Measurements from ENCODE around the gene LONP2. TPM values are rescaled to one million over a fixed set of nuclear protein-coding genes. Genes with fewer than 3 reads are reported as not detected.
"Not testable (repeated sequence)": the region's sequence is repeated elsewhere in the genome, so short reads cannot be mapped to it uniquely, and the experiment has no call there.

LONP2 gene
- total RNA-seq, 1 donor from 2014 or later = 58.6 TPM

DNA sequence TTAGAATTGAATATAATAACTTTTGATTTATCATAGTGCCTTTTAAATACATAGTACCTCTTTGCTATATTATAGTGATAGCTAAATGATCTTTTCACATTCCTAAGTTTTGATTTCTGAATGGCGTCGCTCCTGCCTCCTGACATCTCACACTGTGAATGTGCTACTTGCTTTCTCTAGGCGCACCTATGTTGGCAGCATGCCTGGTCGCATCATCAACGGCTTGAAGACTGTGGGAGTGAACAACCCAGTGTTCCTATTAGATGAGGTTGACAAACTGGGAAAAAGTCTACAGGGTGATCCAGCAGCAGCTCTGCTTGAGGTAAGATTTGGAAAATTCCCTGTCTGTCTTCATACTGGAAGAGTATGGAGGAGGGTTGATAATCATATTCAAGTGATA, 33.1 kb downstream of the LONP2 start:
- intact Hi-C loops (cut with DNase I) = no loop called here
- no peak for DNase-seq
- no peak for ATAC-seq (ENCODE audit: poor library complexity)

DNA sequence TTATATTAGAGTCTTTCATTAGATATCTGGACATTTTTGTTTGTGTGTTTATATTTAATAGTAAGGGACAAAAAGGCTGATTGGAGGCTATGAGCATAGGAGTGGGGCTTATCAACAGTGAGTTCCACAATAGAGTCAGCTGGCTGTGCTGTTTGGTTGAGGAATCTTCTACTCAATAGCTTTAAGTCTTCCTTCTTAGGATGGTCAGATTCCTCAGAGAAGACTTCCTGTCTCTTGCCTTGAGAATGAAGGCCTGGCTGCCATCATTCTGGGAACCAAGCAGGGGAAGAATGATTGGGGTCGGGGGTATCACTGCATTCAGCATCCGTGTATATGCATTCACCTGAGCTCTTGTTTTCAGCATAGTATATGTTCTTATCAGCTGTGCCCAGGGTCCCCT, 35.1 kb downstream of the LONP2 start:
- intact Hi-C loops (cut with DNase I) = no loop called here

DNA sequence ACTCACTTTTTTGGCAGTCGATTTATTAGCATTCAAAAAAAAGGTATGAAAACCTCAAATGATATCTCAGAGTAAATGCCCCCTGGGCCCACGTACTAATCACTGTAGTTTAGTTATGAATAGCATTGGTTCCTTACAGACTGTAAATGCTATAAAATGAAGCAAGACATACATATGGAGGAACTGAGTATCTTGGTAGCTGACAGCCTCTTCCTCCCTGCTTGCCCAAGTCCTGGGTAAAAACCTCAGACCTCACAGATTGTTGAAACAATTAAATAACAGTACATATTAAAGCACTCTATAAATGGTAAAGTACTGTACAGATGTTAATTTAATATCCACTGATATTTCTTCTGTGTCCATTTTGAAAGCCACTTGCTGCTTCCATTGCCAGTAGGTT, 36.4 kb downstream of the LONP2 start:
- ATAC-seq (ENCODE audit: poor library complexity) (no peak), DNase-seq (no peak)
- intact Hi-C loops (cut with DNase I) = no loop called here

More for the DNA sequence above, 35.1 kb downstream of the LONP2 start:
- ATAC-seq (ENCODE audit: poor library complexity) (no peak), DNase-seq (no peak)

DNA sequence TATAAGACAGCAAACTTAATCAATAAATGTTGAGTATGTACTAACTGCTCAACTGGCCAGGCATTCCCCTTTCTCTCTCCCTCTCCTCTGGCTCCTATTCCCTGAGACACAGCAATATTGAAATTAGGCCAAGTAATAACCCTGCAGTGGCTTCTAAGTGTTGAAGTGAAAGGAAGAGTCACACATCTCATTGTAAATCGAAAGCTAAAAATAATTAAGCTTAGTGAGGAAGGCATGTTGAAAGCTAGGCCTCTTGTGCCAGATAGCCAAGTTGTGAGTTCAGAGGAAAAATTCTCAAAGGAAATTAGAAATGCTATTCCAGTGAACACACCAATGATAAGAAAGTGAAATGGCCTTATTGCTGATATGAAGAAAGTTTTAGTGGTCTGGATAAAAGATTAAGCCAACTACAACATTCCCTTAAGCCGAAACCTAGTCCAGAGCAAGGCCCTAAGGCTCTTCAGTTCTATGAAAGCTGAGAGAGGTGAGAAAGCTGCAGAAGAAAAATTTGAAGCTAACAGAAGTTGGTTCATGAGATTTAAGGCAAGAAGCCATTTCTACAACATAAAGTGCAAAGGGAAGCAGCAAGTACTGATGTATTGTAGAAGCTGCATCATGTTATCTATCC, 38.6 kb downstream of the LONP2 start:
- ATAC-seq (ENCODE audit: poor library complexity) = peak; percentile 85
- no peak for DNase-seq

DNA sequence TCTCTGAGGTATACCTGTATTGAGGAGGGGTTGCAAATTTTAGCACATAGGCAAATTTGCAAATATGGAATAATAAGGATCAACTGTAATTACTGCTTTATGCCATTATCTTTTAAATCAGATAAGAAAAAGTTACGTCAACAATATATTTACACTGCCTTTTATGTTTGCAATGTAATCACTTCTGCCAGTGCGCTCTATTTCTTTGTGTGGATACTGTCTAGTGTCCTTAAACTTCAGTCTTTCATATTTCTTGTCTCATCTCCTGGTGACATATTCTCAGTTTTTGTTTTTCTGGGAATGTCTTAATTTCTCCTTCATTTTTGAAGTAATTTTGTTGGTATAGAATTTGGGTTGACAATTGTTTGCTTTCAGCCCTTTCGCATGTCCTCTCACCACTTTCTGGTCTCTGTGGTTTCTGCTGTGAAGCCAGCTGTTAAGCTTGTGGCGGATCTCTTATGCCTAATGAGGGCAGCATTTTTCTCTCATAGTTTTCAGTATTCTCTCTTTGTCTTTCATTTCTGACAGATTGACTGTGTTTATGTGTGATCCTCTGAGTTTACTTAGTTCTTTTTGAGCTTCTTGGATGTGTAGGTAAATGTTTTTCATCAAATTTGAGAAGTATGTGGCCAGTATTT, 40.8 kb downstream of the LONP2 start:
- intact Hi-C loops (cut with DNase I) = no loop called here
- DNase-seq (no peak), ATAC-seq (ENCODE audit: poor library complexity) (no peak)

More for the DNA sequence above, 38.6 kb downstream of the LONP2 start:
- intact Hi-C loops (cut with DNase I) = no loop called here

DNA sequence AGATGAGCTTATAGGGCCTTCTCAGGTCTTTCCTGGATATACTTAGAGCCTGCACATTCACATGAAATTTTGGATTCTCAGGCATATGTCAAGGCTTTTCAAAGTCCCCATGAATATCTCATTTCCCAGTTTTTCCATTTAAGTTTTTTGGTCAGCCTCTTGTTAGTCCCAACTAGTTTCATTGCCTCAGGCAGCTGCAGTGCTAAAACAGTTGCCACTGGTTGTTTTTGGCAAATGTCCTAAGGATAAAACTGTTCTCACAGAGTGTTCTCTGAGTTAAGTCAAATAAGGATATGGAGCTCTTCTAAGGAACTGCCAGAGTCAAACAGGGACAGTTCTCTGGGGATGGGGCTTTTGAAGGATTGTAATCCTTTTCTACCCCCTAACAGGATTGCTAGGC, 43.1 kb downstream of the LONP2 start:
- no peak for DNase-seq
- no peak for ATAC-seq (ENCODE audit: poor library complexity)
- intact Hi-C loops (cut with DNase I) = no loop called here

DNA sequence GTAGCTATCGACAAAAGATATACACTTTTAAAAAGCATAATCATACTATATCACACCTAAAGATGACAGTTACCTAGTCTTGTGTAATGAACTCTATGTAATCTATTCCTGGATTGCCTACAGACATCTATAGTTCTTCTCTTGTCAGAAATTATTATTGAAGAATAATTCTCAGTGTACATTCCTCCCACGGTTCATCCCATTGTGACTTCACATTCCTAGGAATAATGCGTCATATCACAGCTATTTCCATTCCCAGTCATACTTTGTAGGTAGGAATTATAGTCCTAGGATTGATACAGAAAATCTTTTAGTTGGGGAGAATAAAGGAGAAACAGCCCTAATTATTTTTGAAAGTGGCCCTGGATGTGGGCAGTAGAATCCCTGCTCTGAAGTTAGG, 47.2 kb downstream of the LONP2 start:
- ATAC-seq (ENCODE audit: poor library complexity) (no peak), DNase-seq (no peak)
- intact Hi-C loops (cut with DNase I) = no loop called here

DNA sequence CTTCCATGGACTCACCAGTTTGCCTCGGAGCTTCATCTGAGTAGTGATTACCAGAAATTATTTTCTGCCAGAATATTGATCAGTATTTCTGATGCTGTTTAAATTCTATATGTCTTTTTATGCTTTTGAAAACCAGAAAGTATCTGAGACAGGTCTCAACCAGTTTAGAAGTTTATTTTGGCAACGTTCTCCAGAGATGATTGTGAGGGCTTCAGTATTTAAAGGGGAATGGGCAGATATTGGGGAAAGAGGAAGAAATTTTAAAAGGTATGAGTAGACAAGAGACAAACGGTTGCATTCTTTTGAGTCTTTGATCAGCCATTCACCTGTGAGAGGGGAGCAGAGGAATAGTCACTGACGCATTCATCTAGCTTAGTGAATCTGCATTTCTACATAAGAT, 47.7 kb downstream of the LONP2 start:
- ATAC-seq (ENCODE audit: poor library complexity) (no peak), DNase-seq (no peak)
- intact Hi-C loops (cut with DNase I) = no loop called here

DNA sequence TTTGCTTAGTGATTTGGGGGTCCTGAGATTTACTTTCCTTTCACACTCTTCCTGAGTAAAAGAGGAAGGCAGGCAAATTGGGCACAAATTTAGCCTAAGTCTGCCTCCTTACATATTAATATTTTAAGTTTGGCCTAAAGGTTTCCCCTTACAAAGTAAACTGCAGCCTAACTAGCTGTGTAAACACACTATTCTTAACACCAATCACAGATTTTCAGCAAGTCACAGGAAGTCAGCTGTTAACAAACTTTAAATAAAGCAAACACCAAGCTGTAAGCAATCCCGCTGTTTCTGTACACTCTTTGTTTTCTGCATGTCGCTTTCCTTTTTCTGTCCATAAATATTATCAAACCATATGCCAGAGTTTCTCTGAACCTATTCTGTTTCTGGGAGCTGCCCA, 48.4 kb downstream of the LONP2 start:
- intact Hi-C loops (cut with DNase I) = no loop called here
- DNase-seq = no peak
- ATAC-seq (ENCODE audit: poor library complexity) = no peak

DNA sequence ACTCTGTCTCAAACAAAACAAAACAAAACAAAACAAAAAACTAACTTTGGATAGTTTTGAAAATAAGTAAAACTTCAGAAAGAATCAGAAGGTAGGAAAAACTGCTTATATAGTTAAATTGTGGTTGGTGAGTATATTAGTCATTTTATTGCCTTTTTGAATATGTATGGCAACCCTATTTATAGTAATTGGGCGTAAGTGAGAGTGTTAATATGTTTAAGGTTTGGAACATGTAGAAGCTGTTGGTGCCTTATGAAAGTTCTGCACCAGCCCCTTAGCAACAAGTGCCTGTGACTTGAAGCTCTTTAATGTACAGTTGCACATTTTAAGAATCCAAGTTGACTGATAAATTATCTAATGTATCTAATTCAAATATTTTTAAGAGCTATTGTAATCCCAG, 50.6 kb downstream of the LONP2 start:
- ATAC-seq (ENCODE audit: poor library complexity) (no peak), DNase-seq (no peak)
- intact Hi-C loops (cut with DNase I) = no loop called here

DNA sequence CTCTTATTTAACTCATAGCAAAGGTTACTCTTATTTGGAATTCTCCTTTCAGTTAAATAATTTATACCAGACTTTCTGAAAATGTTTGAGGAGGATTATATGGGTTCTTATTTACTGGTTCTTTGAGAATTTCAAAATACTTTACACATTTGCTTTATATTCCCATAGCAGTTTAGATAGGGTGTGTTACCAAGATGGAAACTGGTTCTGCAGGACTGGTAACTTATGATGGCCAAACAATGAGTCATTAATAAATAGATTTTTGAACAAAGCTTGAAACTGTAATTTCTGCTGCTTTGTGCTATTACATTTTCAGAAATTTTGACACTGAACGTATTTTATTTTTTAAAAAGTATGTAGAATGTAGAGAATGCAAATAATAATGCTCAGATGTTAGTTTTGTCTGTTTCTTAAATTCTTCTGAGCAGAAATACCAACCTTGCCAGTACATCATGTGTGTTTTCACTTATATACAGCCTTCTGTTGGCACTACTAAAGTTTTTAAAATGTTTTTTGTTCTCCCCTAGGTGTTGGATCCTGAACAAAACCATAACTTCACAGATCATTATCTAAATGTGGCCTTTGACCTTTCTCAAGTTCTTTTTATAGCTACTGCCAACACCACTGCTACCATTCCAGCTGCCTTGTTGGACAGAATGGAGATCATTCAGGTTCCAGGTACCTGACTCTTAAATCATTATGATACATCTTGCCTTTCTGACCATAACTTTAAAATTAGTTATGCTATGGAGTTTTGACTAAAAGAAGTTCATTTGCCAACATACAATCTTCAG, 51.6 kb downstream of the LONP2 start:
- ATAC-seq (ENCODE audit: poor library complexity) (no peak), DNase-seq (no peak)
- intact Hi-C loops (cut with DNase I) = no loop called here

DNA sequence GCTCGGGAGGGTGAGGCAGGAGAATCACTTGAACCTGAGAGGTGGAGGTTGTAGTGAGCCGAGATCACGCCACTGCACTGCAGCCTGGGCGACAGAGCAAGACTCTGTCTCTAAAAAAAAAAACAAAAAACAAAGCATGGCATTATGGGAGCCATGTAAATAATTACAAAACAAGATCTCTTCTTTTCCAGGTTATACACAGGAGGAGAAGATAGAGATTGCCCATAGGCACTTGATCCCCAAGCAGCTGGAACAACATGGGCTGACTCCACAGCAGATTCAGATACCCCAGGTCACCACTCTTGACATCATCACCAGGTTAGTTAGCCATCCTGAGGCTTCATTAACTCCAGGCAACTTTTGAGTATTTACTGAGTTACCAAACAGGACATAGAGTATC, 55.4 kb downstream of the LONP2 start:
- intact Hi-C loops (cut with DNase I) = no loop called here
- ATAC-seq (ENCODE audit: poor library complexity) = no peak
- DNase-seq = no peak

DNA sequence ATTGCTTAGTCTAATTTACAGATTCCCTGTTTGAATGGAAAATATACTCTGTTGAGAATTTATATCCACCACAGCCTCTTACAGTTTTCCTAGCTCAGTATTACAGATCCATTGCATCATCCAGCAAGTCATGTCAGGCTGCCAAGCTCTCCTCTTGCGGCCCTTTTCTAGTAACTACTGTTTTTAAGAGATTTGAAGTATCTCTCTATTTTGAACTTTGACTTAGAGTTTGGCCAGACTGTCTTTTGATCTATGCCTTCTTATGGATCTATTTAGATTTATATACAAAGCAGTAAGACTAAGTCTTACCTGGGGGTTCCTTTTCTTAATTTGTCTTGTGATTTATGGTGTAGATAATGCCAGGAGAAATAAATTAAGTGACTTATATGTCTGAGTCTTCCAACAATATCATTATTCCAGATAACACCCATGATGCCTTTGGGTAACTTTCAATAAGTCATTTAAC, 56.3 kb downstream of the LONP2 start:
- intact Hi-C loops (cut with DNase I) = no loop called here
- DNase-seq (no peak), ATAC-seq (ENCODE audit: poor library complexity) (no peak)

DNA sequence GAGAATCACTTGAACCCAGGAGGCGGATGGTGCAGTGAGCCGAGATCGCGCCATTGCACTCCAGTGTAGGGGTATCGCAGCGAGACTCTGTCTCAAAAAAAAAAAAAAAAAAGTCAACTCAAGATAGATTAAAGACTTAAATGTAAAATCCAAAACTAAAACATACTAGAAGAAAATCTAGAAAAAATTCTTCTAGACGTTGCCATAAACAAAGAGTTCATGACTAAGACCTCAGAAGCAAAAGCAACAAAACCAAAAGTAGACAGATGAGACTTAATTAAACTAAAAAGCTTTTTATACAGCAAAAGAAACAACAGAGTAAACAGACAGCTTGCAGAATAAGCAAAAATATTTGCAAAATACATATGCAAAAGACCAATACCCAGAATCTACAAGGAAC, 64.4 kb downstream of the LONP2 start:
- ATAC-seq (ENCODE audit: poor library complexity) (no peak), DNase-seq (no peak)
- intact Hi-C loops (cut with DNase I) = no loop called here

DNA sequence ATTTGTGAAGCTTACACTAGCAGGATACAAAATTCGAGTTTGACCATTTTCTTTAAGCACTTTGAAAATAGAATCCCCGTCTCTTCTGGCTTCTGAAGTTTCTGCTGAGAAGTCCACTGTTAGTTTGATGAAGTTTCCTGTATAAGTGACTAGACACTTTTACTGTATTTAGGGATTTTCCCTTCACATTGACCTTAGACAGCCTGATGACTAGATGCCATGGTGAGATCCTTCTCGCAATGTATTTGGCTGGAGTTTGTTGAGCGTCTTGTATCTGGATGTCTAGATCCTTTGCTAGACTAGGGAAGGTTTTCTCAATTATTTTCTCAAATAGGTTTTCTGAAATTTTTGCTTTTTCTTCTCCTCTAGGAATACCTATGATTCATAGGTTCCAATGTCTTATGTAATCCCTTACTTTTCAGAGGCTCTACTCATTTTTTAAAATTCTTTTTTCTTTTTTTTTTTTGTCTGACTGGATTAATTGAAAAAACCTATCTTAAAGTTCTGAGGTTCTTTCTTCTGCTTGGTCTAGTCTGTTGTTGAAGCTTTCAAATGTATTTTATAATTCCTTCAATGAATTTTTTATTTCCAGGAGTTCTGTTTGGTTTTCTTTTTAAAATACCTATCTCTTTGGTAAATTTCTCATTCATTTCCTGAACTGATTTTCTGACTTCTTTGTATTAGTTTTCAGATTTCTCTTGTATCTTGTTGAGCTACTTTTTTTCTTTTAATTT, 67.0 kb downstream of the LONP2 start:
- no peak for DNase-seq
- intact Hi-C loops (cut with DNase I) = no loop called here
- no peak for ATAC-seq (ENCODE audit: poor library complexity)

DNA sequence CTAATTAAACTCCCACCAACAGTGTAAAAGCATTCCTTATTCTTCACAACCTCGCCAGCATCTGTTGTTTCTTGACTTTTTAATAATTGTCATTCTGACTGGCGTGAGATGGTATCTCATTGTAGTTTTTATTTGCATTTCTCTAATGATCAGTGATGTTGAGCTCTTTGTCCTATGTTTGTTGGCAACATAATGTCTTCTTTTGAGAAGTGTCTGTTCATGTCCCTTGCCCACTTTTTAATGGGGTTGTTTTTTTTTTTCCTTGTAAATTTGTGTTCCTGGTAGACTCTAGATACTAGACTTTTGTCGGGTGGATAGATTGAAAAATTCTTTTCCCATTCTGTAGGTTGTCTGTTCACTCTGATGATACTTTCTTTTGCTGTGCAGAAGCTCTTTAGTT, 69.8 kb downstream of the LONP2 start:
- not testable (repeated sequence) for ATAC-seq (ENCODE audit: poor library complexity)

DNA sequence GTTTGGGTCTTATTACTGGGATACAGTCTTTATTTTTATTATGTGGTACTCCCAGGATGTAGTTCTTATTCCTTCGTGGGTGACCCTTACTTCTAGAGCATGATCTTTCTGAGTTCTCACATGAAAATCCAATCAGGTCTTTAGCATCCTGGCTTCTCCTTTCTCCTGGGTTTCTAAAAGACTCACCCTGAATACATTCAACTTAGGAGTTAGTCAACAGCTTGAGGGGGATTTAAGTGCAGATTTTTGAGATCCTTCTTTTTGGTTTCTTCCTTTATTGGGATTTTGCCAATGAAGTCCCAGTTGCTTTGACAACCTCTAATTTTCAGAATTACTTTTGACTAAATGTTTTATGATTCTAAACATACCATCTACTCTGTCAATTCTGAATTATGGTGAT, 72.9 kb downstream of the LONP2 start:
- DNase-seq = no peak
- intact Hi-C loops (cut with DNase I) = no loop called here
- ATAC-seq (ENCODE audit: poor library complexity) = no peak

More for the DNA sequence above, 69.8 kb downstream of the LONP2 start:
- DNase-seq; intact Hi-C loops (cut with DNase I): not testable (repeated sequence)

DNA sequence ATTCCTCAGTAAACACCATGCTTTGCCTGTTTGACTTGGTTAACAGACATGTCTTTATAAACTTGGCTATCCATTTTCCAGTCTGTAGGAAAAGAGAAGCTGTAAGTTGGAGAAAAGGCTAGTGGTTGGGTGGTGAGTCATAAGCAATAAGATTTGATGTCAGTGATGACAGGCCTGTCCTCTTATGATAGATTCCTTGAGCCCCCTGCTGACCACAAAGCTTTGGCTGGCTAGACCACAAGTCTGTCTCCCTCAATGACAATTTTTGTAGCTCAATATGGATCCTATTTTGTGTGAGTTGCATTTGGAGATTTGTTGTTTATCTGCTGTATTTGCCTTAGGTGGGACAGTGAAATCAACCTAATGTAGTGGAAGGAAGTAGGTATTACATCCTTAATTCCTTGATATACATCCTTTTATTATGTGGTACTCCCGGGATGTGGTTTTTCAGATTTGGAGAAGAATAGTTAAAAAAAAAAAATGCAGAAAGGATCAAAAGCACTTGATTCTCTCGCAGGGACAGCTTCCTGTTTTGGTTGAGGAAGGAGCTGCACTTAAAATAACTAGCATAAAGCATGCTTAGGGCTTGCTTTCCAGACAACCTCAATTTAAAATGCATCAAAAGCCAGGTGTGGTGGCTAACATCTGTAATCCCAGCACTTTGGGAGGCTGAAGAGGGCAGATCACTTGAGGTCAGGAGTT, 73.7 kb downstream of the LONP2 start:
- intact Hi-C loops (cut with DNase I) = no loop called here
- ATAC-seq (ENCODE audit: poor library complexity) (no peak), DNase-seq (no peak)

DNA sequence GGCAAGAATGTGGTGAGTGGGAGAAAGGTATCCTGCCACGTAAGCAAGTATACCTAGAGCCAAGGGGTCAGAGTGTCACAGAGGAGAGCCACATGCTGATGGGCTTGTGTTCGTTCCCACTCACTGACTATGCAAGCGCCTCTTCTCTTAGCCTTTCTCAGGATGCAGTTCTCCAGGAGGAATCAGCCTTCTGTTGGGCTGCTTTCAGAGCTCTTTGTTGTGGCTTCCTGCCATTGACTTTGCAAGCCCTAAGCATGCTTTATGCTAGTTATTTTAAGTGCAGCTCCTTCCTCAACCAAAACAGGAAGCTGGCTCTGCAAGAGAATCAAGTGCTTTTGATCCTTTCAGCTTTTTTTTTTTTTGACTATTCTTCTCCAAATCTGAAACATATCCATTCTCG, 74.5 kb downstream of the LONP2 start:
- DNase-seq (no peak), ATAC-seq (ENCODE audit: poor library complexity) (peak; percentile 87)
- intact Hi-C loops (cut with DNase I) = no loop called here

All from Right ventricle myocardium superior (tissue), 1 donor.